Measurements from ENCODE around the gene TMEM259. TPM values are rescaled to one million over a fixed set of nuclear protein-coding genes. Genes with fewer than 3 reads are reported as not detected.

The TMEM259 gene
- total and polyA plus RNA-seq, 2 of the 8 experiments (the other 6 are each of a cell fraction or from before 2014, with no cell fraction given), result 140 to 243 TPM

DNA sequence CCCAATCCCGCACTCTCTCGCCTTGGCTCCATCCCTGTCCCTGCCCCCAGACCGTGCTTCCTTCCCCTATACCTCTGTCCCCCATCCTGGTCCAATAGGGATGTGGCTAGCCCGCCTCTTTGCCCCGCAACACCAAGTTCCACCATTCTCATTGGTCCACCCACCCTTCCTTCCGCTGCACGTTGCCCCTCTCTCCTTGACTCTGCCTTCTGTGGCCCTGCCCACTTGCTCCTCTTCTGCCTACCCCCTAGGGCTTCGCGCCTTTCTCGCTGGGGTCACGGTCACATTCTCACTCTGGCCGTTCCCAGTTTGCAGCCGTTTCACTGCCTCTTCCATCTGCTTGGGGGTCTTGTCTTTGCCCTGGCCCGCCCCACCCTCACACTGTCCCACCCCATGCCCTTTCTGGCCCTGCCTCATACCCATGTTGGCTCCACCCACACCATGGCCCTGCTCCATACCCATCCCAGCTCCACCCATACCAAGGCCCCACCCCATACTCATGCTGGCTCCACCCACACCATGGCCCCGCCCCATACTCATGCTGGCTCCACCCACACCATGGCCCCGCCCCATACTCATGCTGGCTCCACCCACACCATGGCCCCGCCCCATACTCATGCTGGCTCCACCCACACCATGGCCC lies 41.6 kb upstream of the TMEM259 start:
- CTCF ChIA-PET (ENCODE audit: partially characterized antibody), result interaction anchor here (0.6 to 1.5 kb wide), 3 partner anchors 23 to 883 kb away, joined by 3 to 4 read pairs (median 3); partner anchors contain the start of gene ABCA7
- Histone ChIP-seq H4K5ac (ENCODE audit: insufficient read length, low read depth, low read length) (no peak overlapping the region), H3K27ac (ENCODE audit: low read depth, low read length) (no peak overlapping the region), H3K9ac (replicated peaks in 1 of 4; ENCODE audit: extremely low read depth in 1 of 4, low read depth in 3 of 4, low read length in 3 of 4) (no peak overlapping the region), H3K14ac (ENCODE audit: insufficient read length) (no peak overlapping the region), H3K23me2 (ENCODE audit: low read depth, low read length) (peaks cover 11% of the 10 kb centered on the region; the same call in 1 of the 2 replicates), H3K4me3 (ENCODE audit: extremely low read depth in 1 of 4, insufficient read depth in 2 of 4, low read depth in 3 of 4, low read length in 4 of 4) (no peak overlapping the region), H3K4ac (replicated peaks; ENCODE audit: insufficient read length, low read depth, low read length) (no peak overlapping the region), H3K56ac (replicated peaks; ENCODE audit: insufficient read length, low read depth, low read length) (no peak overlapping the region), H2BK15ac (ENCODE audit: low read length) (no peak overlapping the region), H3K4me2 (ENCODE audit: insufficient read depth in 1 of 2, low read depth in 2 of 2, low read length in 2 of 2) (no peak overlapping the region), H2BK20ac (ENCODE audit: low read length) (no peak overlapping the region), H3K79me2 (ENCODE audit: control insufficient read depth in 1 of 2, insufficient read depth in 2 of 2, low read length in 2 of 2) (no peaks in the 10 kb centered on the region), H3K36me3 (ENCODE audit: control insufficient read depth in 2 of 4, insufficient read depth in 4 of 4, low read length in 3 of 4) (peaks cover 0 to 18% (median 6%) of the 10 kb centered on the region in 4 experiments; a peak in 4 of 8 replicates), H3K4me1 (replicated peaks in 1 of 4; ENCODE audit: control insufficient read depth in 3 of 4, insufficient read depth in 4 of 4, low read length in 3 of 4) (peaks cover 0 to 27% (median 18%) of the 10 kb centered on the region in 4 experiments; a peak in 6 of 7 replicates), H2AK5ac (ENCODE audit: low read depth, low read length) (no peak overlapping the region), H3K27me3 (replicated peaks in 1 of 4; ENCODE audit: control insufficient read depth in 3 of 4, extremely low read depth in 1 of 4, insufficient read depth in 3 of 4, low read length in 3 of 4) (peaks cover 0 to 24% (median 16%) of the 10 kb centered on the region in 4 experiments; a peak in 5 of 7 replicates), H2BK5ac (ENCODE audit: low read depth, low read length) (peak overlapping the region; percentile 8; the same call in 1 of the 2 replicates), H4K8ac (ENCODE audit: extremely low read depth, insufficient read depth, low read length) (no peak overlapping the region), H3K23ac (ENCODE audit: insufficient read length) (no peak overlapping the region), H3K79me1 (ENCODE audit: low read depth, low read length) (no peaks in the 10 kb centered on the region), H4K20me1 (replicated peaks in 1 of 2; ENCODE audit: control insufficient read depth in 1 of 2, insufficient read depth in 2 of 2, low read length in 2 of 2) (peaks cover 0 to 7% of the 10 kb centered on the region in 2 experiments), H2AFZ (ENCODE audit: low read length) (no peak overlapping the region), H4K91ac (replicated peaks; ENCODE audit: insufficient read length, low read length) (no peak overlapping the region), H3K9me3 (ENCODE audit: insufficient read depth in 2 of 2, low read depth in 1 of 2, low read length in 1 of 2) (peaks cover 18 to 36% of the 10 kb centered on the region in 2 experiments), H2BK120ac (replicated peaks; ENCODE audit: low read depth, low read length) (no peak overlapping the region), H3K18ac (ENCODE audit: extremely low read depth, low read length) (no peak overlapping the region), H2BK12ac (ENCODE audit: low read depth, low read length) (no peak overlapping the region)
- DNase-seq (ENCODE audit: low read depth in 1 of 2, low spot score in 2 of 2), result peak in 1 of 2 experiments; percentile 48
- WGBS, 2 experiments (ENCODE audit: extremely low coverage in 1 of 2, insufficient coverage in 1 of 2, insufficient read length in 1 of 2, insufficient replicate concordance in 2 of 2, low coverage in 1 of 2, low lambda C conversion rate in 2 of 2, missing lambda C conversion rate in 1 of 2), result 90% methylated on average over 13 of the region's 17 CpGs; no CpG with 5 or more reads in 1 of the 2 experiments
- FAIRE-seq, result no peak
- TF ChIP-seq RFX5 (IDR thresholded peaks at IDR 0.05; ENCODE audit: borderline replicate concordance, low read depth, low read length), result no peak
- no peak for TF ChIP-seq EZH2 (IDR thresholded peaks at IDR 0.05; ENCODE audit: low read depth, low read length, severe bottlenecking)
- POLR2A ChIA-PET (ENCODE audit: partially characterized antibody), result interaction anchor here (0.6 to 6.9 kb wide), 8 partner anchors 10 to 735 kb away, joined by 3 to 97 read pairs (median 4); partner anchors contain the start of genes CNN2 and RNU6-2

Data from H1 (cell line).